Body of pancreas (tissue), 4 donors: ENCODE data around the gene CARTPT. TPM values are rescaled to one million over a fixed set of nuclear protein-coding genes. Genes with fewer than 3 reads are reported as not detected.

Experiments used
- ATAC-seq: fragments of 150-250 bp; one replicate; pipeline ENCODE4 v1.9.1; 2016
- DNase-seq, 4 donors: peaks; one replicate each; pipeline ENCODE4 v3.0.0-alpha.2; 2019
- H3K27ac ChIP-seq, 4 donors: fragments of 200-600 bp; sonication (generic); 1 replicate in 3 of 4; 2 replicates in 1 of 4; pipeline versions ENCODE4 v1.5.1 to v1.6.1; 2016 to 2019; ENCODE audit warnings: mild to moderate bottlenecking in 1 of 4, mixed read lengths in 1 of 4, moderate library complexity in 1 of 4
- H3K27me3 ChIP-seq, 2 donors: fragments of 200-600 bp; sonication (generic); one replicate each; pipeline ENCODE4 v1.6.0; 2016; ENCODE audit warnings: mild to moderate bottlenecking in 1 of 2
- H3K36me3 ChIP-seq, 2 donors: fragments of 200-600 bp; sonication (generic); replicated peaks in 1 of 2; 2 replicates each; pipeline ENCODE4 v1.5.1; 2016; ENCODE audit warnings: low read depth in 2 of 2; ENCODE audit not compliant: insufficient read depth in 1 of 2
- H3K4me1 ChIP-seq: fragments of 200-600 bp; sonication (generic); one replicate; pipeline ENCODE4 v1.6.0; 2016
- H3K4me3 ChIP-seq, 2 donors: fragments of 200-600 bp; sonication (generic); 1 replicate in 1 of 2; 2 replicates in 1 of 2; pipeline ENCODE4 v1.5.1; 2016 to 2019
- H3K9me3 ChIP-seq, 3 donors: fragments of 200-600 bp; sonication (generic); 1 replicate in 2 of 3; 2 replicates in 1 of 3; pipeline ENCODE4 v1.5.1; 2016
- POLR2A ChIP-seq, 3 donors: fragments of 450-650 bp; IDR thresholded peaks; one replicate each; pipeline ENCODE4 v1.6.1; 2016; ENCODE audit warnings: antibody characterized with exemption in 3 of 3, mild to moderate bottlenecking in 2 of 3
- WGBS, 2 donors: methylation state at CpG; one replicate each; pipeline ENCODE4 v1.1.5; 2017; 5-methylcytosine and 5-hydroxymethylcytosine counted together
- intact Hi-C: fragments of 100-400 bp; cut with DNase I; formaldehyde crosslinking; loops from one replicate; pipeline ENCODE4 v1.15.1; 2023
- total RNA-seq, 2 donors: library from RNA; depleted of rRNA; stranded (reverse); fragments of >200 nt; gene quantifications; one replicate each; pipeline ENCODE4 v1.1.0, GENCODE V29; 2016
- TF ChIP-seq, protein P1 (sequence below), 7 experiments: fragments of 450-650 bp in 4 of 7; fragments of 200-600 bp in 3 of 7; sonication (generic) in 3 of 7; IDR thresholded peaks; one replicate each; pipeline ENCODE4 v1.5.1; 2016 to 2019; ENCODE audit warnings: antibody characterized with exemption in 7 of 7

Gene CARTPT
- total RNA-seq, 2 donors from 2014 or later = not detected

DNA sequence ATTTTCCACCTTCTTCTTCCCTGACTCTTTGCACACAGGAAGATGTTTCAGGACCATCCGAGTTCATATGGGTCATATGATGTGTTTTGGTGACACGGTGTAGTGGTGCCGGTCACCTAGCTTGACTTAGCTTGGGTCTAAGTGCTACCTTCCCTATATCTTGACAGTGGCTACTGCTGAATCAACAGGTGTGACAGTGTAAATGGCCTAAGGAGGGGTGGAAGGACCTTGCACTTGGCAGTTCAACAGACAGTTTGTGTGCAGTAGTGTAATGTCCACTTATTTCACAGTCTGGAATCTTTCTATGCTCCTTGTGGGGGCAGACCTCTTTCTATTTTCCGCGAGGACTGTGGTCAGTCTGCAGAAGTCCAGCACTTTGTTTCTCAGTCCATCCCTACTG, 43.8 kb downstream of the CARTPT start:
- Histone ChIP-seq H3K27me3 (no peaks in the 10 kb centered on the region), H3K9me3 (no peaks in the 10 kb centered on the region), H3K27ac (no peak overlapping the region), H3K4me3 (no peak overlapping the region), H3K36me3 (no peaks in the 10 kb centered on the region), H3K4me1 (no peaks in the 10 kb centered on the region)
- intact Hi-C loops = no loop called here
- DNase-seq = no peak
- 80 to 85% methylated on average over 5 of the region's 5 CpGs for WGBS, 2 donors
- no peak for TF ChIP-seq POLR2A (IDR thresholded peaks at IDR 0.05)
- TF ChIP-seq, protein P1, sequence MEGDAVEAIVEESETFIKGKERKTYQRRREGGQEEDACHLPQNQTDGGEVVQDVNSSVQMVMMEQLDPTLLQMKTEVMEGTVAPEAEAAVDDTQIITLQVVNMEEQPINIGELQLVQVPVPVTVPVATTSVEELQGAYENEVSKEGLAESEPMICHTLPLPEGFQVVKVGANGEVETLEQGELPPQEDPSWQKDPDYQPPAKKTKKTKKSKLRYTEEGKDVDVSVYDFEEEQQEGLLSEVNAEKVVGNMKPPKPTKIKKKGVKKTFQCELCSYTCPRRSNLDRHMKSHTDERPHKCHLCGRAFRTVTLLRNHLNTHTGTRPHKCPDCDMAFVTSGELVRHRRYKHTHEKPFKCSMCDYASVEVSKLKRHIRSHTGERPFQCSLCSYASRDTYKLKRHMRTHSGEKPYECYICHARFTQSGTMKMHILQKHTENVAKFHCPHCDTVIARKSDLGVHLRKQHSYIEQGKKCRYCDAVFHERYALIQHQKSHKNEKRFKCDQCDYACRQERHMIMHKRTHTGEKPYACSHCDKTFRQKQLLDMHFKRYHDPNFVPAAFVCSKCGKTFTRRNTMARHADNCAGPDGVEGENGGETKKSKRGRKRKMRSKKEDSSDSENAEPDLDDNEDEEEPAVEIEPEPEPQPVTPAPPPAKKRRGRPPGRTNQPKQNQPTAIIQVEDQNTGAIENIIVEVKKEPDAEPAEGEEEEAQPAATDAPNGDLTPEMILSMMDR (IDR thresholded peaks at IDR 0.05) = no peak
- ATAC-seq = no peak

DNA sequence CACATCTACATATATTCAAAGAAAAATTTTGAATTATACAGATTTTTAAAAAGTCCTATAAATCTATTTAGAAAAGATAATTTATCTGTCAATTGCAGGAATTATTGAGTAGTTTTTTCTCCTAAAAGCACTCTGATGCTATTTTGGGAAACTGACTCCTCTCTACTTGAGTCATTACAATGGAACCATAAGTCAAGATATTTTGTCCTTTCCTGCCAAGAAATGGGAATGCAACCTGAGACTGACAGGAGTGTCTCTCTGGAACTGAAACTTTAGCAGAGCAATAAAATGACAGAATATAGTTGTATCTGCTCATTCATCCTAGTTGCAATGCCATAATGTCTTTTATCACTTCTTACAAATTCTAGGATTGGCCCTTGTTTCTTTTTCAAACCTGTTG, 48.6 kb downstream of the CARTPT start:
- Histone ChIP-seq H3K36me3 (no peaks in the 10 kb centered on the region), H3K9me3 (no peaks in the 10 kb centered on the region), H3K4me3 (no peak overlapping the region), H3K4me1 (no peaks in the 10 kb centered on the region), H3K27ac (no peak overlapping the region), H3K27me3 (no peaks in the 10 kb centered on the region)
- no peak for ATAC-seq
- no peak for DNase-seq
- intact Hi-C loops = no loop called here
- TF ChIP-seq, protein P1 (IDR thresholded peaks at IDR 0.05) = no peak
- no peak for TF ChIP-seq POLR2A (IDR thresholded peaks at IDR 0.05)

DNA sequence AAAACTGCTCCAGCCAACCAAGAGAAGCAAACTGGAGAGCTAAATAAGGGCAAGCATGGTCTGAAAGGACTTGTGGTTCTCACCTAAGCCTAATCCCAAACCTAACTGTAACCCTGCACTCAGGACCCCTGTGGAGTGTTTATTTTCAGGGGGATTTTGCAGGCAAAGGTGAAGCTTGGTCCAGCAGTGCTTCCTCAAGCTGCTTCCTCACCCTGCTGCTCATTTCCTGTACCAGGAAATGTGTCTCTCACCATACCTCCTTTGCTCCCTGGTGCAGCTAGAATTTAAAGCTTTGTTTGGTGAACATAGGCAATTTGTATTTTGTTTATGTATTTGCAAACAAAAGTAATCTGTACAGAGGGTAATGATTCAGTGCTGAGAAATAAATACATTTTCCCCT, 50.2 kb downstream of the CARTPT start:
- intact Hi-C loops = no loop called here
- TF ChIP-seq POLR2A (IDR thresholded peaks at IDR 0.05) = no peak
- TF ChIP-seq, protein P1 (IDR thresholded peaks at IDR 0.05) = no peak
- Histone ChIP-seq H3K4me1 (no peaks in the 10 kb centered on the region), H3K27ac (no peak overlapping the region), H3K27me3 (no peaks in the 10 kb centered on the region), H3K4me3 (no peak overlapping the region), H3K36me3 (no peaks in the 10 kb centered on the region), H3K9me3 (no peaks in the 10 kb centered on the region)
- DNase-seq (no peak), ATAC-seq (no peak)

DNA sequence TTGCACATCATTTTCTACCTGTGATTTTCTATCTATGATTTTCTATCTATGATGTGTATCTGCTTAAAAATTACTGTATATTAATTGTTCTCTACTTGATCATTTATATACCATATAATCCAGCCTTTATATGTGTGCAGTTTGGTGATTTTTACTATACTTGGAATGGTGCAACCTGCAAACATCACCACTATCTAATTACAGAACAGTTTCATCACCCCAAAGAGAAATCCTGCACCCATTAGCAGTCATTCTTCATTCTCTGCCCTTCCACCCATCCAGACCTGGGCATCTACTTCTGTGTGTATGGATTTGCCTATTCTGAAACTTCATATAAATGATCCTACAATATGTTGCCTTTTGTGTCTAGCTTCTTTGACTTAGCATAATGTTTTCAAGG, 51.3 kb downstream of the CARTPT start:
- ATAC-seq (no peak), DNase-seq (no peak)
- TF ChIP-seq POLR2A (IDR thresholded peaks at IDR 0.05) = no peak
- TF ChIP-seq, protein P1 (IDR thresholded peaks at IDR 0.05) = no peak
- H3K27me3 ChIP-seq = no peaks in the 10 kb centered on the region
- H3K4me1 ChIP-seq = no peaks in the 10 kb centered on the region
- no peak overlapping the region for H3K4me3 ChIP-seq
- H3K27ac ChIP-seq = no peak overlapping the region
- H3K36me3 ChIP-seq = no peaks in the 10 kb centered on the region
- intact Hi-C loops = no loop called here
- H3K9me3 ChIP-seq = no peaks in the 10 kb centered on the region

Other genes starting within 250 kb of the CARTPT start
- 10 to 100 TPM; 22.8 to 31.0 TPM for gene MCCC2, start 131.9 kb upstream of the CARTPT start, total RNA-seq